IPS DF 4.7 (cell line): ENCODE results near the gene PCSK4.
"Not testable (repeated sequence)": the region's sequence is repeated elsewhere in the genome, so short reads cannot be mapped to it uniquely, and the experiment has no call there.

Experiments
- DNase-seq: peaks from one replicate; pipeline ENCODE4 v3.0.0-alpha.2; 2013; ENCODE audit warnings: low spot score; ENCODE audit errors: extremely low read depth

Gene PCSK4

DNA sequence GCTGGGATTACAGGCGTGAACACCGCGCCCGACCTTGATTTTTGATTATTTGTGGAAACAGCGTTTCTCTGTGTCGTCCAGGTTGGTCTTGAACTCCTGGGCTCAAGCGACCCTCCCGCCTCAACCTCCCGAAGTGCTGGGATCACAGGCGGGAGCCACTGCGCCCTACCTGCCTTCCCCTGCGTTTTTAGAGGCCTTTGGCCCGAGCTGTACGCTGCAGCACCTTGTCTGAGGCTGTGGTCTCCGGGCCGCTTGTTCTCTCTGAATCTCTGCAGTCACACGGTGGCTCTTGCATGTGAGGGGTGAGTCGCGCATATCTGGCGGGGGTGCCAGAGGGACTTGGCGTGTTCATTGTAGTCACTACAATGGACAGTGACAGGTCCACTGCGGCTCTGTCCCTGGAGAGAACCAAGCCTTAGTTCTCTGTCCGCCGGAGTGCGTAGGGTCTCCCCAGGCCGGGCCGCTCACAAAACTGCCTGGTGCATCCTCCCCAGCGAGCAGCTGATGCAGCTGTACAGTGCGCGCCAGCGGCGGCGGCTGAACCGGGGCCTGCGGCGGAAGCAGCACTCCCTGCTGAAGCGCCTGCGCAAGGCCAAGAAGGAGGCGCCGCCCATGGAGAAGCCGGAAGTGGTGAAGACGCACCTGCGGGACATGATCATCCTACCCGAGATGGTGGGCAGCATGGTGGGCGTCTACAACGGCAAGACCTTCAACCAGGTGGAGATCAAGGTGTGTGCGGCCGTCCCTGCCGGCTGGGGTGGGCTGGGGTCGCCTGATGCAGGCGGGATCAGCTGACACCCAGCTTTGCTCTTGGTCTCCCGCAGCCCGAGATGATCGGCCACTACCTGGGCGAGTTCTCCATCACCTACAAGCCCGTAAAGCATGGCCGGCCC is 50.4 kb downstream of the PCSK4 start:
- not testable (repeated sequence) for DNase-seq

DNA sequence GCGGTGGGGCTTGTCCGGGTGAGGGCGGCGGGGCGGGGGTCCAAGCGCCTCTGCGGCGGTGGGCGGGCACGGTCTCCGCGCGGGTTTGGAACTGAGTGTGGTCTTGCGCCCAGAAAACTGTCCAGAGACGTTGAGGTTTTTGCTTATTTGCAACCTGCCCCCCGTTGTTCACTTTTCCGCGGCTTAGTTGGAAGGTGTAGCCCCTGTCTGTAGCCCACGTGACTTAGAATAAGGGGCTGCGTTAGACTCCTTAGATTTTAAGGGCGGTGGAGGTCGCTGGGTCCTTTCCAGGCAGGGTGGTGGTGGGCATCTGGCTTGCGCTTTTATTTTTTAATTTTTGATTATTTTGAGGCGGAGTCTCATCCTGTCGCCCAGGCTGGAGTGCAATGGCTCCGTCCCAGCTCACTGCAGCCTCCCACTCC is 51.2 kb downstream of the PCSK4 start:
- no peak for DNase-seq

DNA sequence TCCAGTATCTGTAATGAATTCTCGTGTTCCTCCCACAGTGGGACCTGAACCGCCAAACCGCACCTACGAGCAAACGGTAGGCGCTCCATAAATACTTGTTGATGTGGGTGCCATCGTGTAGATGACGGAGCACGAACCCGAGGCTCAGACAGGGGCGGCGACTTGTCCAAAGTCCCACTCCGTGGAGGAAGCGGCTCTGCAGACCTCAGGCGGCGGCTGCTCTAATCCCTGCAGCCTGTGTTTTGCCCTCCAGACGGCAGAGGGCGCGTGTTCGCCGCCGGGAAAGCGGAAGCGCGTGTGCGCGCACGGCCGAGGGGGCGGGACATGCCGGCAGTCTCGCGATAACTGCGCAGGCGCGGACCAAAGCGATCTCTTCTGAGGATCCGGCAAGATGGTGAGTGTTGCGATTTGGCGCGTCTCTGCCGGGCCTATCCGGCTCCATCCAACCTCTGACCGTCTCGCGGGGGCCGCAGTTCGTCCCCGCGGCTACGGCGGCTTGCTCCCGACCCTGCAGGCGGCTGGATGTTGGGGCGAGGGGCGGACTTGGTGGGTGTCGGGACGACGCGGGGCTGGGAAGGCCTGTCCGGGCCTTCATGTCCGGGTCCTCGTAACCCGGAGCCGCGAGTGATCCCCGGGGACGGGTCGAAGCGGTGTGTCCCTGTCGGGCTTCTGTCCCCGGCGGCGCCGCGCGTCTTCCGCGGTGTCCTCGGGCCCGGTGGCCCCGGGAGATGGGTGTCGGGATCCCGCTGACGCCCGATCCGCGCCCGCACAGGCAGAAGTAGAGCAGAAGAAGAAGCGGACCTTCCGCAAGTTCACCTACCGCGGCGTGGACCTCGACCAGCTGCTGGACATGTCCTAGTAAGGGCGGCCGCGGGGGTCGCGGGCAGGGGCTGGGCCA is 51.9 kb downstream of the PCSK4 start, which contains the start of gene RPS15:
TSS of gene RPS15 (plus strand) at position 362 of the 898 bp plus-strand sequence. CDS start at position 392, 30 bp downstream.
- DNase-seq: no peak

- no peak for DNase-seq
Measured at GRCh38 chr19:1437609-1438008, 52.5 kb downstream of the PCSK4 start.

- DNase-seq: no peak
Measured at GRCh38 chr19:1435378-1435989, 54.7 kb downstream of the PCSK4 start.

GRCh38 chr19:1434577-1435060 is 55.5 kb downstream of the PCSK4 start:
- no peak for DNase-seq

DNA sequence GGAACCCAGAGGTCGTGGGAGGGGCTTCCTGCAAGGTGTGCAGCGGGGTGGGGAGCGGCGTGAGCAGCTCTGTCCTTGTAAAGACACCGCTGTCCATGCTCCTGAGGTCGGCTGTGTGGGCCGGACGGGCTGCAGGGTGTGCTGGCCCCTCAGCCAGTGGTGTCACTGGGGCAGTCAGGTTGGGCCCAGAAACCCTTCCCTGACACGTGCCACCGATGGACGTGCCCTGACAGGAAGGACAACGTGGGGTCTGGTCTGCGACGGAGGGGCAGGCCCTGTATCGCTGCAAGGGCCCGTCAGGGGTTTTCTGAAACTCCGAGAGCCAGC is 56.1 kb downstream of the PCSK4 start:
- no peak for DNase-seq

GRCh38 chr19:1433119-1434039 is 56.8 kb downstream of the PCSK4 start:
- DNase-seq: no peak

- DNase-seq: no peak
Measured at GRCh38 chr19:1432507-1432887, 57.7 kb downstream of the PCSK4 start.

- DNase-seq: no peak
Measured at GRCh38 chr19:1431759-1432506, 58.2 kb downstream of the PCSK4 start.
